ENCODE measurements around the gene QARS1. TPM values are rescaled to one million over a fixed set of nuclear protein-coding genes. Genes with fewer than 3 reads are reported as not detected.

QARS1 gene
- total and polyA plus RNA-seq, 2 of the 13 experiments (the other 11 are each of a cell fraction or from before 2014, with no cell fraction given), result 307 to 327 TPM

GRCh38 chr3:49093853-49094767, 10.4 kb downstream of the QARS1 start, which contains the start of gene QRICH1 (continued):
- TF ChIP-seq ZNF691 (CRISPR knock-in tag; IDR thresholded peaks at IDR 0.05; ENCODE audit: borderline replicate concordance, low read depth) (0 out of 2 replicates have a peak, but pooled peaks have one; percentile 54), NONO (IDR thresholded peaks at IDR 0.05) (no peak), NONO (CRISPR knock-in tag; conservative IDR thresholded peaks at IDR 0.05) (peak; percentile 92), SIX1 (CRISPR knock-in tag; IDR thresholded peaks at IDR 0.05; ENCODE audit: borderline replicate concordance) (0 out of 2 replicates have a peak, but pooled peaks have one; percentile 43), RCOR2 (CRISPR knock-in tag; IDR thresholded peaks at IDR 0.05) (0 out of 2 replicates have a peak, but pooled peaks have one; percentile 5), SRY (CRISPR knock-in tag; IDR thresholded peaks at IDR 0.05) (peak; percentile 29; the same call in 1 of the 2 replicates), ZBTB25 (CRISPR knock-in tag; IDR thresholded peaks at IDR 0.05) (0 out of 2 replicates have a peak, but pooled peaks have one; percentile 66), FLYWCH1 (CRISPR knock-in tag; IDR thresholded peaks at IDR 0.05) (no peak), FOXK2 (IDR thresholded peaks at IDR 0.05) (peak; percentile 92), RFXAP (CRISPR knock-in tag; IDR thresholded peaks at IDR 0.05; ENCODE audit: borderline replicate concordance) (no peak), NR2F2 (IDR thresholded peaks at IDR 0.05; ENCODE audit: borderline replicate concordance, low read depth) (peak; percentile 43; the same call in 1 of the 2 replicates), DNMT3B (CRISPR knock-in tag; conservative IDR thresholded peaks at IDR 0.05) (no peak; the same call in 1 of the 2 replicates), RFX1 (IDR thresholded peaks at IDR 0.05) (no peak), ZNF20 (CRISPR knock-in tag; IDR thresholded peaks at IDR 0.05) (no peak), ZSCAN31 (CRISPR knock-in tag; IDR thresholded peaks at IDR 0.05; ENCODE audit: low read depth) (peak; percentile 55; the same call in 1 of the 2 replicates), AFF4 (CRISPR knock-in tag; IDR thresholded peaks at IDR 0.05) (no peak), REL (CRISPR knock-in tag; conservative IDR thresholded peaks at IDR 0.05) (0 out of 2 replicates have a peak, but pooled peaks have one; percentile 52), CREBL2 (CRISPR knock-in tag; IDR thresholded peaks at IDR 0.05; ENCODE audit: borderline replicate concordance) (peak; percentile 72; the same call in 1 of the 2 replicates), PAF1 (CRISPR knock-in tag; IDR thresholded peaks at IDR 0.05) (no peak), ZBTB37 (CRISPR knock-in tag; IDR thresholded peaks at IDR 0.05) (no peak), SMYD3 (CRISPR knock-in tag; IDR thresholded peaks at IDR 0.05) (0 out of 2 replicates have a peak, but pooled peaks have one; percentile 35), MIER3 (CRISPR knock-in tag; IDR thresholded peaks at IDR 0.05; ENCODE audit: borderline replicate concordance) (0 out of 2 replicates have a peak, but pooled peaks have one; percentile 24), ELF3 (CRISPR knock-in tag; IDR thresholded peaks at IDR 0.05) (peak; percentile 8; the same call in 1 of the 2 replicates)
